ENCODE data around the gene HSPG2. TPM values are rescaled to one million over a fixed set of nuclear protein-coding genes. Genes with fewer than 3 reads are reported as not detected.

HSPG2 gene
- total and polyA plus RNA-seq, 2 of the 13 experiments (the other 11 are each of a cell fraction or from before 2014, with no cell fraction given): 9.1 to 13.1 TPM

DNA sequence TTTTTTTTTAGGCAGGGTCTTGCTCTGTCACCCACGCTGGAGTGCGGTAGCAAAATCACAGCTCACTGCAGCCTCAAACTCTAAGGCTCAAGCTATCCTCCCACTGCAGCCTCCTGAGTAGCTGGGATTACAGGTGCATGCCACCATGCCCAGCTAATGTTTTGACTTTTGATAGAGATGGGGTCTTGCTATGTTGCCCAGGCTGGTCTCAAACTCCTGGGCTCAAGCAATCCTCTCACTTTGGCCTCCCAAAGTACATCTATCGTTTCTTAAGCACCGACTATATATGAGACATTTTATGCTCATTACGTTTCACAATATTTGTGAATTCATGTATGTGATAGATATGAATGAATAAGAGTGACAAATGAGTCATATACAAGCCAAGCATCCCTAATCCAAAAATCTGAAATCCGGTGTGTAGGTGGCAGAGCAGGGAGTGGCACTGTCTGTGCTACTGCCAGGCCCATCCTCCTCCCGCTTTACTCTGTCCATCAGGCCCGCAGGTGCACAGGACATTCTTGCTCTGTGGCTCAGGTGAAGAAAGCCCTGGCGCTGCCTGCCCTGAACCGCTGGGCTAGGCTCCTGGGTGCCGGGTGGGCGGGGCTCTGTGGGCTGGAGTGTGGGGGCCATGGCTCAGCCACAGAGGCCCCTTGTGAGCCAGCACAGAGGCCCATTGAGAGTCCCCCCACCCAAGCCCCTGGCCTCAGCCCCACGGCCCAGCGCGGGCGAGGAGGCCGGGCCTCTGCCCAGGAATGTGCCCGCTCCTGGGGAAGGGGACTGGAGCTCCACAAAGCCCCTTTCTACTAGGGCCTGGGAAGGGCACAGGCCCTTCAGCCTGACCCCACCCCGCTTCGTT lies 45.3 kb downstream of the HSPG2 start (continued):
- TF ChIP-seq, protein P1, sequence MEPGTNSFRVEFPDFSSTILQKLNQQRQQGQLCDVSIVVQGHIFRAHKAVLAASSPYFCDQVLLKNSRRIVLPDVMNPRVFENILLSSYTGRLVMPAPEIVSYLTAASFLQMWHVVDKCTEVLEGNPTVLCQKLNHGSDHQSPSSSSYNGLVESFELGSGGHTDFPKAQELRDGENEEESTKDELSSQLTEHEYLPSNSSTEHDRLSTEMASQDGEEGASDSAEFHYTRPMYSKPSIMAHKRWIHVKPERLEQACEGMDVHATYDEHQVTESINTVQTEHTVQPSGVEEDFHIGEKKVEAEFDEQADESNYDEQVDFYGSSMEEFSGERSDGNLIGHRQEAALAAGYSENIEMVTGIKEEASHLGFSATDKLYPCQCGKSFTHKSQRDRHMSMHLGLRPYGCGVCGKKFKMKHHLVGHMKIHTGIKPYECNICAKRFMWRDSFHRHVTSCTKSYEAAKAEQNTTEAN (CRISPR knock-in tag; conservative IDR thresholded peaks at IDR 0.05): no peak
- TF ChIP-seq SNAI1 (CRISPR knock-in tag; IDR thresholded peaks at IDR 0.05; ENCODE audit: borderline replicate concordance): no peak
- TF ChIP-seq SP2 (CRISPR knock-in tag; IDR thresholded peaks at IDR 0.05): no peak
- TF ChIP-seq, protein P2, sequence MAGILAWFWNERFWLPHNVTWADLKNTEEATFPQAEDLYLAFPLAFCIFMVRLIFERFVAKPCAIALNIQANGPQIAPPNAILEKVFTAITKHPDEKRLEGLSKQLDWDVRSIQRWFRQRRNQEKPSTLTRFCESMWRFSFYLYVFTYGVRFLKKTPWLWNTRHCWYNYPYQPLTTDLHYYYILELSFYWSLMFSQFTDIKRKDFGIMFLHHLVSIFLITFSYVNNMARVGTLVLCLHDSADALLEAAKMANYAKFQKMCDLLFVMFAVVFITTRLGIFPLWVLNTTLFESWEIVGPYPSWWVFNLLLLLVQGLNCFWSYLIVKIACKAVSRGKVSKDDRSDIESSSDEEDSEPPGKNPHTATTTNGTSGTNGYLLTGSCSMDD (CRISPR knock-in tag; IDR thresholded peaks at IDR 0.05): no peak
- no peak for TF ChIP-seq RFX1 (IDR thresholded peaks at IDR 0.05)
- no peak for TF ChIP-seq ZNF878 (CRISPR knock-in tag; IDR thresholded peaks at IDR 0.05)
- TF ChIP-seq PRMT3 (CRISPR knock-in tag; IDR thresholded peaks at IDR 0.05; ENCODE audit: borderline replicate concordance, low read depth): no peak
- TF ChIP-seq, protein P3, sequence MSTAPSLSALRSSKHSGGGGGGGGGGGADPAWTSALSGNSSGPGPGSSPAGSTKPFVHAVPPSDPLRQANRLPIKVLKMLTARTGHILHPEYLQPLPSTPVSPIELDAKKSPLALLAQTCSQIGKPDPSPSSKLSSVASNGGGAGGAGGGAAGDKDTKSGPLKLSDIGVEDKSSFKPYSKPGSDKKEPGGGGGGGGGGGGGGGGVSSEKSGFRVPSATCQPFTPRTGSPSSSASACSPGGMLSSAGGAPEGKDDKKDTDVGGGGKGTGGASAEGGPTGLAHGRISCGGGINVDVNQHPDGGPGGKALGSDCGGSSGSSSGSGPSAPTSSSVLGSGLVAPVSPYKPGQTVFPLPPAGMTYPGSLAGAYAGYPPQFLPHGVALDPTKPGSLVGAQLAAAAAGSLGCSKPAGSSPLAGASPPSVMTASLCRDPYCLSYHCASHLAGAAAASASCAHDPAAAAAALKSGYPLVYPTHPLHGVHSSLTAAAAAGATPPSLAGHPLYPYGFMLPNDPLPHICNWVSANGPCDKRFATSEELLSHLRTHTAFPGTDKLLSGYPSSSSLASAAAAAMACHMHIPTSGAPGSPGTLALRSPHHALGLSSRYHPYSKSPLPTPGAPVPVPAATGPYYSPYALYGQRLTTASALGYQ (CRISPR knock-in tag; IDR thresholded peaks at IDR 0.05): no peak
- no peak for TF ChIP-seq KLF13 (CRISPR knock-in tag; IDR thresholded peaks at IDR 0.05)
- TF ChIP-seq, protein P4, sequence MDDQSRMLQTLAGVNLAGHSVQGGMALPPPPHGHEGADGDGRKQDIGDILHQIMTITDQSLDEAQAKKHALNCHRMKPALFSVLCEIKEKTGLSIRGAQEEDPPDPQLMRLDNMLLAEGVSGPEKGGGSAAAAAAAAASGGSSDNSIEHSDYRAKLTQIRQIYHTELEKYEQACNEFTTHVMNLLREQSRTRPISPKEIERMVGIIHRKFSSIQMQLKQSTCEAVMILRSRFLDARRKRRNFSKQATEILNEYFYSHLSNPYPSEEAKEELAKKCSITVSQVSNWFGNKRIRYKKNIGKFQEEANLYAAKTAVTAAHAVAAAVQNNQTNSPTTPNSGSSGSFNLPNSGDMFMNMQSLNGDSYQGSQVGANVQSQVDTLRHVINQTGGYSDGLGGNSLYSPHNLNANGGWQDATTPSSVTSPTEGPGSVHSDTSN (CRISPR knock-in tag; IDR thresholded peaks at IDR 0.05; ENCODE audit: borderline replicate concordance): no peak
- no peak for TF ChIP-seq BRCA1 (CRISPR knock-in tag; IDR thresholded peaks at IDR 0.05)
